ENCODE data around the gene COX8C.
"Not testable (repeated sequence)": the region's sequence is repeated elsewhere in the genome, so short reads cannot be mapped to it uniquely, and the experiment has no call there.

COX8C gene

GRCh38 chr14:93322929-93323599, 23.9 kb upstream of the COX8C start:
- DNase-seq, result no peak

- no peak for DNase-seq
Measured at GRCh38 chr14:93323600-93324174, 23.3 kb upstream of the COX8C start.

GRCh38 chr14:93326196-93326595, 20.8 kb upstream of the COX8C start:
- no peak for DNase-seq

- no peak for DNase-seq
Measured at GRCh38 chr14:93328546-93328945, 18.4 kb upstream of the COX8C start.

- DNase-seq, result no peak
Measured at GRCh38 chr14:93329965-93330608, 16.9 kb upstream of the COX8C start.

GRCh38 chr14:93330609-93331000, 16.4 kb upstream of the COX8C start:
- no peak for DNase-seq

- DNase-seq, result no peak
Measured at GRCh38 chr14:93331002-93331727, 15.8 kb upstream of the COX8C start.

GRCh38 chr14:93331728-93332396, 15.1 kb upstream of the COX8C start:
- no peak for DNase-seq

GRCh38 chr14:93332397-93332852, 14.6 kb upstream of the COX8C start:
- DNase-seq, result peak; percentile 45

- DNase-seq, result peak; percentile 97
Measured at GRCh38 chr14:93332853-93333630, 13.9 kb upstream of the COX8C start, which contains the start of gene BTBD7. TSS of gene BTBD7 (minus strand) at chr14:93333036. CDS start at chr14:93296051, 36,985 bp downstream.

GRCh38 chr14:93333631-93334103, 13.3 kb upstream of the COX8C start:
- no peak for DNase-seq

- DNase-seq, result no peak
Measured at GRCh38 chr14:93337143-93337753, 9.7 kb upstream of the COX8C start.

- DNase-seq, result no peak
Measured at GRCh38 chr14:93337884-93338283, 9.1 kb upstream of the COX8C start.

GRCh38 chr14:93343266-93343665, 3.7 kb upstream of the COX8C start:
- DNase-seq, result no peak

GRCh38 chr14:93343797-93344196, 3.2 kb upstream of the COX8C start:
- no peak for DNase-seq

GRCh38 chr14:93347850-93348249, 868 bp downstream of the COX8C start:
- no peak for DNase-seq

GRCh38 chr14:93348292-93348691, 1.3 kb downstream of the COX8C start:
- DNase-seq, result no peak

- not testable (repeated sequence) for DNase-seq
Measured at GRCh38 chr14:93354873-93355272, 7.9 kb downstream of the COX8C start.

GRCh38 chr14:93368996-93369712, 22.2 kb downstream of the COX8C start:
- DNase-seq, result no peak

GRCh38 chr14:93369713-93370266, 22.8 kb downstream of the COX8C start:
- no peak for DNase-seq
